Measurements from ENCODE around the gene FCMR.

Gene FCMR

DNA sequence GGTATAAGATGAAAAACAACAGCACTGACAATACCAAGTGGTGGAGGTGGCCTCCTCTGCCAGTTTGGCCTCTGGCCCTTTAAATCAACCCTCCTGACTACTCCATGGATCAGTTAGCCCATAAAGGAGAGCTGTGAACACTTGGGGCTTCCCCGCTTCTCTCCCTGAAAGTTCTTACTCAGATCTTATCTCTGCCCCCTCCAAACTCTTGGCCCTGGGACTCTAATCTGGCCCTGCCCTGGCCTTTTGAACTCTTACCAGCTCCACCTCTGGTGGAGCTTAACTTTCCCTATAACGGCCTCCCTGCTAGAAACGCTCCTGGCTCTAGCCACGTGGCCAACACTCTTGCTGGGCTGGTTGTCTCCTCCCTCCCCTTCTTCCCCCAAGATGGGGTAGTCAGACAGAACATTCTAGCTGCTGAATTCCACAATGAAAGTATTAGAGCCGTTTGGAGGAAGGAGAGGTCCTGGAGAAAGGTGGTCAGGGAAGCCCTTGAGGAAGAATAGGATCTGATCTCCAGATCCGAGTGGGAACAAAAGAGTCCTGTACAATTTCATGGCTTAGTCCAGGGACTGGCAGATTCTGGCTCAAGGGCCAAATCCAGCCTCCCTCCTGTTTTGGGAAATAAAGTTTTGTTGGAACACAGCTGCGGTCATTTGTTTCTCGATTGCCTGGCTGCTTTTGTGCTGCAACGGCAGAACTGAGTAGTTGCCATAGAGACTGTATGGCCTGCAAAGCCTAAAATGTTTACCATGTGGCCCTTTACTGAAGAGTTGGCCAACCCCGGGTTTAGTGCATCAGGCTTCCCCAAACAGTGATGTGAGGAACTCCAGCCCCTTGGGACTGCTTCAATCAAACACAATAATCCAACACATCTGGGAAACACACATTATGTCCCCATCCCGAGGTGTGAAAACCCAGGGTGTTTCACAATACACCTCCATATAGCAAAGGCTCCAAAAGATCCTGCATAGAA lies 34.0 kb upstream of the FCMR start:
- no peak for TF ChIP-seq POLR2A (IDR thresholded peaks at IDR 0.05; ENCODE audit: low read depth, low read length)
- no peak for FAIRE-seq
- DNase-seq (ENCODE audit: insufficient read length, low spot score), result no peak

DNA sequence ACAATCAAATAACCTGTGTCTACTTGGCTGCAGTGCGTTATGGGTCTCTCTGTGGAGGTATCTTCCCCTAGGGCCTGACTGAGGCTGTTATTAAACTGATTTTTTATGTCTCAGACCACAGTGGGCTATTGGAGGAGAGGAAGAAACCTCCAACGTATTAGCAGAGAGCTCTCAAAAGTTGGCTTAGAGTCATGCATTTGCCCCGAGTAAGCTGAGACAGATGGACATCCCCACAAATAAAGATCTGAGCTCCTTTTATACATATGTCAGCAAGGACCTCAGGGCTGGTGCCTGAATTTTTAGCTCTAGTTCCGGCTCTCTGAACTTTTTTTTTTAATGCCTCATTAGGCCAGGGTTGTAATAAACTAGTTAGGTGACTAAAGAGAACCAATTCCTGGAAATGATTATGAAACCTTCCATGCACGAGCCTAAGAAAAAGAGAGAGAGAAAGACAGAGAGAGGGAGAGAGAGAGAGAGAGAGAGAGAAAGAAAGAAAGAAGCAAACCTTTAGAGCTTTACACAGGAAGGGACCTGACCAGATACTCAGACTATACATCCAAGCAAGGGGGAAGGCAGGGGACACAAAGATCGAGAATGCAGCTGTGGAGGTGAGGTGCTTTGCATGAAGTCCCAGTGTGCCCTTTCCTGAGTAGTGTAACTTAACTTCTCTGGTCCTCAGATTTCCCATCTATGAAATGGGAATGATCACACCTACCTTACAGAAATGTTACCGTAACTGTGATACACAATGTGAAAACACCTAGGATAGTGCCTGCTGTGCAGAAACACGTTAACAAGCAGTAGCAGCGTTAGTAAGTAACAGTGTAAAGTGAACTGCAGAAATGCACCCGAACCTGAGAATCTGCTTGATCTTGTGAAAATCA lies 33.0 kb upstream of the FCMR start:
- DNase-seq (ENCODE audit: insufficient read length, low spot score) (no peak), FAIRE-seq (no peak)
- no peak for TF ChIP-seq POLR2A (IDR thresholded peaks at IDR 0.05; ENCODE audit: low read depth, low read length)

DNA sequence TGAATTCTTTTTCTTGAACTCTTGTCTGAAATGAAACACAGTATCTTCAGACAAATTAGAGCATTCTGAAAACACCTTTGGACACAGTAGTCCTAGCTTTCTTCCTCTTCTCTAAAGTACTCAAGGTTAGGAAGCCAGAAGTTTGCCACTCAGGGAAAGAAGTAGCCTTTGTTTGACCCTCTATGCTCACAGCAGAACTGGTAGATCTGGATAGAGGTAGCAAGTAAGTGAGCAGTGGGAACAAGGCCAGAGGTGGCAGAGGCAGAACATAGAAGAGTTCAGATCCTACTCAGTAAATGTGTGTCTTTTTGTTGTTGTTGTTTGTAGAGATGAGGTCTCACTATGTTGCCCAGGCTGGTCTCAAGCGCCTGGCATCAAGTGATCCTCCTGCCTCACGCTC lies 31.9 kb upstream of the FCMR start:
- TF ChIP-seq POLR2A (IDR thresholded peaks at IDR 0.05; ENCODE audit: low read depth, low read length), result no peak
- no peak for FAIRE-seq
- no peak for DNase-seq (ENCODE audit: insufficient read length, low spot score)

GRCh38 chr1:206953126-206953525 lies 31.4 kb upstream of the FCMR start:
- FAIRE-seq, result no peak
- no peak for DNase-seq (ENCODE audit: insufficient read length, low spot score)
- TF ChIP-seq POLR2A (IDR thresholded peaks at IDR 0.05; ENCODE audit: low read depth, low read length), result no peak

- no peak for TF ChIP-seq POLR2A (IDR thresholded peaks at IDR 0.05; ENCODE audit: low read depth, low read length)
- no peak for FAIRE-seq
- DNase-seq (ENCODE audit: insufficient read length, low spot score), result no peak
Measured at GRCh38 chr1:206952171-206952570, 30.4 kb upstream of the FCMR start.

DNA sequence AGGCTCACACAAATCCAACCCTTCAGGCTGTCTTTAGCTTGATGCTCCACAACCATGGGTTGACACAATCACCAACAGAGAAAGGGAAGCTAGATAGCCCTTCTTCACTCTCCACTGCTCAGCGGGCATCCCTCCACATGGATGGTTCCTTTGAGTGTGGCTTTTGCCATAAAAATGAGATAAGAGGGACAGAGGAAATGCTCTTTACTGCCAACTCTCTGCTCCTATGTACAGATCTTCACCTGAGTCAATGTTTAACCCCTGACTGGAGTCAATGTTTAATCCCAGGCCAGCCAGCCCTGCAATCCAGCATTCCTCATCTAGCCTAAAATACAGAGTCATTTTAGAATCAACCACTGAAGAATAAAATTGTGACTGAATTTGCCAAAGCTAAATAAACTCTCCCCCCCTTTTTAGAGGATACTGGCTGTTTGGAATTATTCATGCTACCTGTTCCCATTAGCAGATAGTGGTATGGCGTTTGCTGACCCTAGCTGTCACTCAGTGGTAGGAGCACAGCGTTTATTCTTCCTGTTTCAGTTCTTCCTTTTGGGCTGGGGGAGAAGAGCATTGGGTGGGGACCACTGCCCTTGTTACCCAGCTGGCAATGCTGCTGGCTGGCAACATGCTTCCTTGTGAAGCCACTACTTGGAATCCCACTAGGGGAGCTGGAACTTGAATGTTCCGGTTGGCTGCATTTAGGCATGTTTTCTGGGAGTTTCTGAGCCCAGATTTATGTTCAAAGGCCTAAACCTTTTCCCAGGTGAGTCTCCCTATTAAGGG lies 29.8 kb upstream of the FCMR start:
- TF ChIP-seq POLR2A (IDR thresholded peaks at IDR 0.05; ENCODE audit: low read depth, low read length), result no peak
- no peak for FAIRE-seq
- DNase-seq (ENCODE audit: insufficient read length, low spot score), result no peak

- no peak for TF ChIP-seq POLR2A (IDR thresholded peaks at IDR 0.05; ENCODE audit: low read depth, low read length)
- no peak for DNase-seq (ENCODE audit: insufficient read length, low spot score)
- no peak for FAIRE-seq
Measured at GRCh38 chr1:206949641-206950040, 27.9 kb upstream of the FCMR start.

- TF ChIP-seq POLR2A (IDR thresholded peaks at IDR 0.05; ENCODE audit: low read depth, low read length), result no peak
- FAIRE-seq (no peak), DNase-seq (ENCODE audit: insufficient read length, low spot score) (no peak)
Measured at GRCh38 chr1:206949208-206949607, 27.5 kb upstream of the FCMR start.

- FAIRE-seq (no peak), DNase-seq (ENCODE audit: insufficient read length, low spot score) (no peak)
- no peak for TF ChIP-seq POLR2A (IDR thresholded peaks at IDR 0.05; ENCODE audit: low read depth, low read length)
Measured at GRCh38 chr1:206947255-206947654, 25.5 kb upstream of the FCMR start.

DNA sequence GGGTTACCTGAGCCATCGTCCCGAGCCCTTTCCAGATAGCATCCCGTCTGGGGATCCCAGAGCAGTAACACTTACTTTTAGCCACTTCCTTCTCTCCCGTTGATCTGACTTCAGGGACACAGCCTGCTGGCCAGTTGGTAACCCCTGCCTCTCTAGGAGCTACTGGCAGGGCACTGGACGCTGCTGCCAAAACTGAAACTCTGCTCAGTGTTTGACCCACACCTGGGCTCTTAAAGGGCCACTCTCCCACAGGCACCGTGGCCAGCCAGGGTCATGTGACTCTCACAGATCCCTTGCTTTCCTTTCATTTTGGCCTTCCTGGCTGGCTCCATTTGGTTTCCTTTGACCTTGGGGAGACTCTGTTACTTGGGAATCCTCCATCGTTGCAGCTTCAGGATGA lies 24.5 kb upstream of the FCMR start, which contains the start of gene PIGR:
Gene PIGR (minus strand): TSS at position 206 of the 400 bp plus-strand sequence. CDS start 5,935 bp downstream, outside the sequence.
- no peak for DNase-seq (ENCODE audit: insufficient read length, low spot score)
- no peak for TF ChIP-seq POLR2A (IDR thresholded peaks at IDR 0.05; ENCODE audit: low read depth, low read length)
- FAIRE-seq, result no peak

- no peak for TF ChIP-seq POLR2A (IDR thresholded peaks at IDR 0.05; ENCODE audit: low read depth, low read length)
- FAIRE-seq (no peak), DNase-seq (ENCODE audit: insufficient read length, low spot score) (no peak)
Measured at GRCh38 chr1:206945779-206946178, 24.0 kb upstream of the FCMR start.

- FAIRE-seq (no peak), DNase-seq (ENCODE audit: insufficient read length, low spot score) (no peak)
- no peak for TF ChIP-seq POLR2A (IDR thresholded peaks at IDR 0.05; ENCODE audit: low read depth, low read length)
Measured at GRCh38 chr1:206944703-206945102, 23.0 kb upstream of the FCMR start.

- no peak for TF ChIP-seq POLR2A (IDR thresholded peaks at IDR 0.05; ENCODE audit: low read depth, low read length)
- no peak for DNase-seq (ENCODE audit: insufficient read length, low spot score)
- no peak for FAIRE-seq
Measured at GRCh38 chr1:206941766-206942418, 20.2 kb upstream of the FCMR start.

Data from H54 (cell line).